HG03378 (cell line): ENCODE results near the gene MAP2K2.
"Not testable (repeated sequence)": the region's sequence is repeated elsewhere in the genome, so short reads cannot be mapped to it uniquely, and the experiment has no call there.

Experiments used
- ATAC-seq: cut with Tn5 transposase; IDR thresholded peaks from one replicate; pipeline ENCODE4 v1.9.1; 2021; ENCODE audit warnings: mild to moderate bottlenecking, moderate library complexity; ENCODE audit not compliant: unreplicated experiment

The MAP2K2 gene

DNA sequence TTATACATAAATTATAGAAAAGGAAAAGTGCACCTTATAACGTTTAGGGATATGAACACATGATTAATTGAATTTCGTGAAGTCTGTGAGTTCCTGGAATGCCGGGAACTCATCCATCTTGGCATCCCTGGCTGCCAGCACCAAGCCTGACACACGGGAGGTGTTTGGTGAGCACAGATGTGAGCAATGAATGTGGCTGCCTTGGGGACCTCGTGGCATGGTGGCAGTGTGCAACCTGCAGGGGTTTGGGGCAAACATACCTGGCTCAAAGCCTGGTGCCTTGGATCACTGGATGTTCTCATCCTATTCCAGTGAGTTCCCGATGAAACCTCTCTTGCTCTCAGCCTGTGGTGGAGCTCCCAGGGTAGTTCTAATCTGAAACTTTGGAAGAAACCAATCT lies 10.4 kb upstream of the MAP2K2 start:
- ATAC-seq: no peak

DNA sequence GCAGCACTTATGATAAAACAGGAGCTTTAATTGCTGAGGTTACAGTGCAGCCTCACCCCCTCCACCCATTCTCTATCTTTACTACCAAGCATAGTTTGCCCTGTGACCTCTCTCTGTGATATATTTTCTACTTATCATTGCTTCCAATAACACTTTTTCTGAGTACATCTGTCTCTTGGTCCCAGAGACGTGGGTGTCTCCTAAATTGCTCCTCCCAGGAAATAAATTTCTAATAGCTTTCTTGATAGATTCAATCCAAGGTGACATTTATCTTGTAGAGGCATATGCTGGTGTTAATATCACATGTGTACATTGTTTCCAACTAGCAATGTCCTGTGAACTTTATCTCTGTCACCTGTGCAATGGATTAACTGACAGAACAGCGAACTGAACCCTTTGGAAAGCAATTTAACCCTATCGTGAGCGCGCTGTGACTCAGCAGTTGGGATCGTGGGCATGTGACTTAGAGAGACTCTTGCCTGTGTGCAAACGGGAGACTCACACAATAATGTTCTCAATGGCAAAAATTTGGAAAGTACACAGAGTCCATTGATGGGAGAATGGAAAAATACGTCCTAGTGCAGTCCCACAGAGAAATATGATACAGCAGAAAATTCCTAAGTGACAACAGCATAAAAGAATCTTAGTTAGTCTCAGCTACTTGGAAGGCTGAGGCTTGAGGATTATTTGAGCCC lies 7.0 kb upstream of the MAP2K2 start:
- no peak for ATAC-seq

DNA sequence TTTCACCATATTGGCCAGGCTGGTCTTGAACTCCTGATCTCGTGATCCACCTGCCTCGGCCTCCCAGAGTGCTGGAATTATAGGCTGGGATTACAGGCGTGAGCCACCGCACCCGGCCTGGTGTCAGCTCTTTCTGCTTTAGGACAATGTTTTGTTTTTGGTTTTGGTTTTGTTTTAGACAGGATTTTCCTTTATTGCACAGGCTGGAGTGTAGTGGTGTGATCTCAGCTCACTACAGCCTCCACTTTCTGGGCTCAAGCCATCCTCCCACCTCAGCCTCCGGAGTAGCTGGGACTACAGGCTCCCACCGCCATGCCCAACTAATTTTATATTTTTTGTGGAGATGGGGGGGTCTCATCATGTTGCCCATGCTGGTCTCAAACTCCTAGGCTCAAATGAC lies 5.1 kb upstream of the MAP2K2 start:
- not testable (repeated sequence) for ATAC-seq

DNA sequence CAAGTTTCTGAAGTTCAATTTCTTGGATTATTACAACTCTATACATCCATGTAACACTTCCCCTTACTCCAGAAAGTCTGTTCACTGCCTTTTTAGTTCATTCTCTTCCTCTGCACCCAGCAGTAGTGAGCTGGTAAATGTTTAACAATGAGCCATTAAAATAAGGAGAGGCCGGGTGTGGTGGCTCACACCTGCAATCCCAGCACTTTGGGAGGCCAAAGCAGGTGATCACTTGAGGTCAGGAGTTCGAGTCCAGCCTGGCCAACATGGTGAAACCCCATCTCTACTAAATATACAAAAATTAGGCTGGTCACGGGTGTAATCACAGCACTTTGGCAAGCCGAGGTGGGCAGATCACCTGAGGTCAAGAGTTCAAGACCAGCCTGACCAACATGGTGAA lies 3.4 kb upstream of the MAP2K2 start:
- not testable (repeated sequence) for ATAC-seq

DNA sequence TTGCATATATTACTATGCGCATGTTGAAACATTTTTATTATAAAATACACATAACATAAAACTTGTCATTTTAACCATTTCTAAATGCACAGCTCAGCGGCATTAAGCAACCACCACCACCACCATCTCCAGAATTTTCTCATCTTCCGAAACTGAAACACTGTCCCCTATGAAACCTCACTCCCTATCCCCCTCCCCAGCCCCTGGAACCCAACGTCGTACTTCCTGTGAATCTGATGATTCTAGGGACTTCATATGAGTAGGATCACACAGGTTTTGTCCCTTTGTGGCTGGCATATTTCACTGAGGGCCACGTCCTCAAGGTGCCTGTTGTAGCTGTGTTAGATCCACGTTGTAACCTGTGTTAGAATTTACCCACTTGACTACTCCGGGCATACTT lies 716 bp upstream of the MAP2K2 start:
- no peak for ATAC-seq

DNA sequence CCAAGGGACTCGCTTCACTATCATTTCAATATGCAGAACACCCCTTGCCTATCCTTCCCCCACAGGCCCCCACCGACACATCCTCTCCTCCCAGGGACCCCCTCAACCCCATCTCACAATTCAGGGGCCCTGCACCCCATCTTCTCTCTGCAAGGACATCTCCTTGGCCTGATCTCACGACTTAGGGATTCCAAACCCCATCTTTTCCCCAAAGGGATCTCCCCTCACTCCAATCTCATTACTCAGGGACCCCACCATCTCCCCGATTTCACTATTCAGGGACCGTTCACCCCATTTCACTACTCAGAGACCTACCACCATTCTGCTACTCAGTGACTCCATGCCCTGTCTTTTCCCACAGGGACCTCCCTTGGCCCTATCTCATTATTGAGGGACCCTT lies 1.4 kb downstream of the MAP2K2 start:
- ATAC-seq: no peak

DNA sequence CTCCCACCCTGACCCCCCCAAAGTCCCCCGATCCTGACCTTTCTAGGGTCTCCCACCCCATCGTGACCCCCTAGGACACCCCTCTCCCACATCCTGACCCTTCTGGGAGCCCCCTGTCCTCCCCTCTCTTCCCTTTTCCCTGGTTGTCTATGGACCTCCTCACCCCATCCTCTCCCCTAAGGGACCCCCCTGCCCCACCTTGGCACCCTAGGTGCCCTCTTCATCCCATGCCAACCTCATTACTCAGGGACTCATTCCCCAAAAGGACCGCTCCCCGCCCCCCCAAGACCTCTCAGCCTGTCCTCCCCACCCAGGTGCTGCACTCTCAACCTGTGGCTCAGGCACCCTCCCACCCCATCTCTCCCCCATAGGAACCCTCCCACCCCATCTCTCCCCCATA lies 2.1 kb downstream of the MAP2K2 start:
- ATAC-seq: no peak

DNA sequence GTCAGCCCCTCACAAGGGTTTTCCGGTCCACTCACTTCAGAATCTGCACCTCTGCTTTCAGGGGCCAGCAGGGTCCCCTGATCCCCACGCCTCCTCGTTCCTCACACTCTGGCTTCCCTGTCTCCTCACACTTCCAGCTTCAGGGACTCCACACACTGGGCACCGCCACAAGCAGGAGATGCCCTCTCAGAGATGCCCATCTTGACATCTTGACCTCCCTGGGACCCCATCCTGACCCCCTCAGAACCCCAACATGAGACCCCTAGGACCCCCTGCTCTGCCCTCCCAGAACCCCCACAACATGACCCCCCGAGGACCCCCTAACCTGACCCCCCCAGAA lies 2.7 kb downstream of the MAP2K2 start:
- no peak for ATAC-seq

DNA sequence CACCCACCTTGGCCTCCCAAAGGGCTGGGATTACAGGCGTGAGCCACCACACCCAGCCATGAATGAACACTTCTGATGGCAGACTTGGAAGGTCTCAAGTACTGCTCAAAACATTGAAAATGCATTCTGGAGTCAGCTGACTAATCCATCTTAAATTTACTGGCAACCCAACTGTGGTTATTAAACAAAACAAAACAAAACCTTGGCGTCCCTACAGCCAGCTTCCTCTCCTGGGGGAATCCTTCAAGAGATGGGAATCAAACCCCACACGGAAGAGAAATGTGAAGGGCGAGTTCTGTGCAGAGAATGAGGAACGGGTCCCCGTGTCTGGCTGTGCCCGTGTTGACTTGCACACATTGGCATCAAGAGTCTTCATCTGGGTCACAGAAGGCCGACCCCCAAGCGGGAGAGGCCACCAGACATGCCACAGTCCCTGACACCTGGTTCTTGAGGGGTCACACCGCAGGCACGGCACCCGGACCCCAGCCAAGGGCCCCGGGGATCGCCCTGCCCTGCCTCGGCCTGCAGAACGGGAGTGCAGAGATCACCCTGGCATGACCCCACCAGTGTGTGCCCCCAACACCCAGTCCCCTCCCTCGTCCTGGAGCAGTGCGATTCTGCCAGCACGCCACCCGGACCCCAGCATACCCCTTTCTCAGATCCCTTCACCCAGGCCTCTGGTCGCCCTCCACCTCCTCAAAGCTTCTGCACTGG lies 3.2 kb downstream of the MAP2K2 start:
- no peak for ATAC-seq

DNA sequence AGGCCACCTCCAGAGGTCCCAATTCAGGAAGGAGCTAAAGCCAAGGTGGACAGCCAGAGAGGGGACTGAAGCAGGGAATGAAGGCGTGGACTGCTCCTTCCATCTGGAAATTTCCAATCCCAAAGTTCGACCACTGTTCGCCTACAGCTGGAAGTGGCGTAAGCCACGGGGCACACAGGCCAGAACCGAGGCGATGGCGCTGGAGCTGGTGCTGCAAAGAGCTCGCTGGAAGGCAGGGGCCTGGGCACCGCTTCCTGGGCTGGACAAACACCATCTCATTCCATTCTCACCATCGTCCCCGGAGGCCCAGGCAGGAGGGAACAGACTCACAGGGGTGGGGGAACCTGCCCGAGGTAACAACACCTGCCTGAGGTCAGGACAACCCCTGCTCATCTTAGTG lies 4.2 kb downstream of the MAP2K2 start:
- no peak for ATAC-seq

DNA sequence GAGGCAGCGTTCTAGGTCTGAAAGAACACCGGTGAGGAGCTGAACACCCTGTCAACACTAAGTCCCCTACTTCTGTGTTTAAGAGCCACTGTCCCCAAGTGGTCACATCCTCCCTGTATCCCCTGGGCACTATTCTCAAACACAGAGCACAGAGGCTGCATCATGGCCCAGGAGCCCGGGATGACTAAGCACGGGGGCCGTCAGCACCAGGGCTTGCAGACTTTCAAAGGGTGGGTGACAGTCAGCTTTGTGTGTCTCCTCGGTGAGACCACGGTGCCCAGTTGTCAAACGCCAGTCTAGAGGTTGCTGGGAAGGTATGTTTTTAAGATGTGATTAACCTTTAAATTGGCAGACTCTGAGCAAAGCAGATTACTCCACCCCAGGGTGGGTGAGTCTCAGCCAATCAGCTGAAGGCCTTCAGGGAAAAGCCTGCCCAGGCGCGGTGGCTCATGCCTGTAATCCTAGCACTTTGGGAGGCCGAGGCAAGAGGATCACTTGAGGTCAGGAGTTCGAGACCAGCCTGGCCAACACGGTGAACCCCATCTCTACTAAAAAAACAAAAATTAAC lies 8.0 kb downstream of the MAP2K2 start:
- no peak for ATAC-seq

DNA sequence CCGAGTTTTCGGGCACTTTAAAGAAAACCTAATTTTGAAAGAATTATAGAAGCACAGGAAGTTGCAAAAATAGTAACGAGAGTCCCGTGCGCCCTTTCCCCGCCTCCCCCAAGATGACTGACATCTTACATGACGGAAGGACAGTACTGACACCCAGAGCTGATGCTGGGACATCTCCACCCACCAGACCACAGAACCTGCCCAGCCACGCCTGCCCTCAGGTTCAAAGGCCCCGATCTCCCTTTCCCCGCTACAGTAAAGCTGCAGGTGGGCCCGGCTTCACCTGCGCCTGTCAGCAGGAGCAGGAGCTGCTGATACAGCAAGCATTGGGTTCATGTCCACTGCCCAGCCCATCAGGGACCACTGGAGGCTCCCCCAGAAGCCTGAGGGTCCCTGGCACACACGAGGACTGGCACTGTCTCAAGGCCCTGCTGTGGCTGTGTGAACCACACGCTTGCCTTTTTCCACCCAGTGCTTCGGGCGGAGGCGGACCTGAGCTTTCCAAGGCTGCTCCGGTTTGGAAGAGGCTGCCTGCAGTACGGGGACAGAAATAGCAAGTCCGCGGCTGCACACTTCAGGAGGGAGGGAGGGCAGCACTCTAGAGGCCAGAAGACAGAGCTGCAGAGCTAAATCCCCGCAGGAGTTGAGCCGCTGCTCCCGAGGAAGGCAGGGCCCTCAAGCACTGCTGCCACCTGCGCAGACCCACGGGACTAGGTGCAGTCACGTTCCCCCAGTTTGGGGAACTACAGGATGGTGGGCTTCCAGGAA lies 8.7 kb downstream of the MAP2K2 start:
- ATAC-seq: no peak

DNA sequence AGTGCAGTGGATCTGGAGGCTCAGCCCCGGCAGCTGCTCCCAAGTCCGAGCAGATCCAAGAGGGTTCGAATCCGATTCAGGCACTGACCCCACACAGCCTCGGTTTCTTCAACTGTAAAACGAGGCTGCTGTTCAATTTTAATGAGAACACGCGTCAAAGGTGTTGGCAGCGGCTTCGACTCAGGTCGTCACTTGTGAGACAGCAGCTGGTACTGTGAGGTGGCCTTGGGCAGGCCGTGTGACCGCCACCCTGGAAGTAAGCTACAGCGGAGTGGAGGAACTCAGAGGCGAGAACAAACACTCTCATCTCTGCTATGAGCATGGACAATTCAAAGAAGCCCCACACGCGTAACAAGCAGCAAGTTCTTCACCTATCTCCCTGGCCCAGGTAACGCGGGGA lies 9.7 kb downstream of the MAP2K2 start:
- no peak for ATAC-seq

DNA sequence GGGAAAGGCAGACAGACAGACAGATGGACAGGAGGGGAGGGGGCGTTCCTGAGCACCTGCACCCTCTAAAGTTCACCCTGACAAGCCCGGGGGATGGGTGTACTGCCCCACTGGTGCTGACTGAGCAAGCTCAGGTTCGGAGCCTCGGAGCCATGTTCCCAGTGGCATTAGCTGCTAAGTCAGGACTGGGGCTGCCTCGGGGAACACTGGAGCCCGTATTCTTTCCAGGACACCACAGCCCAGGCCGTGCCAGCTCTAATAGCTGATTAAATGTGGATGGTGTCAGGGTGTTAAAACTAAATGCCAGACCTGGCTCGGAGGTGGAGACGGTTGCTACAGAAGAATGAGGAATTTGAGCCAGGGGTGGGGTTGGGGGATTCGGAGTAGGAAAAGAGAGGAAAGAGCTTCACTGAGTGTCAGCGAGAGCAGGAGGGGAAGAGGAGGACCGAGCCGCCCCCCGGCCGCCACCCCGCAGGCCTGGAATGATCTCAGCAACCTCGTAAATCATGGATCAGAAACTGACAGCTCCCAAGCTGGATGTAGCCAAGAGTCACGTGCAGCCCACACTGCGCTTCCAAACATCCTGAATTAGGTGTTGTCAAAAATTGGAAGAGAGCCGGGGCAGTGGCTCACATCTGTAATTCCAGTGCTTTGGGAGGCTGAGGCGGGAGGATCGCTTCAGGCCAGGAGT lies 10.4 kb downstream of the MAP2K2 start:
- no peak for ATAC-seq

DNA sequence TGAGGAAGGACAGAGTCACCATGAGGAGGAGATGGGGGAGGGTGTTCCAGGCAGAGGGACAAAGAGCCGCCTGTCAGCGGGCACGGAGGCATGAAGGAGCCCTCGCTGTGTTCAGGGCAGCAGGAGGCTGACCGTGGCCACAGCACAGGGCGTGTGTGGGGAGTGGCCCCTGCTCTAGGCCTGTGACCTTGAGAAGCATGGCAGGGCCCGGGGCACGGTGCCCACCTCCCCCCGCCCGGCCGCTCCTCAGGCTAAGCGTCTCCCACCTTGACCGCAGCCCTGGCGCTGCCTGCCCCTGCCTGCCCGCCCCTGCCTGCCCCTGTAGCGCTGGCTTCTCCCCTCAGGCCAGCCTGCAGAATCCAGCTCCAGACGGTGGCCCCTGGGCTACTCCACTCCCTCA lies 11.6 kb downstream of the MAP2K2 start:
- no peak for ATAC-seq

DNA sequence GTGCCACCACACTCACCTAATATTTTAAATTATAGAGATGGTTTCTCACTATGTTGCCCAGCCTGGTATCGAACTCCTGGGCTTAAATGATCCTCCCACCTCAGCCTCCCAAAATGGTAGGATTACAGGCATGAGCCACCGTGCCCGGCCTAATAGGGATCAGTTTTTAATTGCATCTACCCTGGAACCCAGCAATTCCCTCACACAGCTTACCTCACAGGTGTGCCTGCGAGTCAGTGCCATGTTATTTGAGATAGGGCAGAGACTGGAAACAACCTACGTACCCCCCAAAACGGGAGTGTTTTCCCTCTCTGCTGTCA lies 14.3 kb downstream of the MAP2K2 start:
- ATAC-seq: no peak

DNA sequence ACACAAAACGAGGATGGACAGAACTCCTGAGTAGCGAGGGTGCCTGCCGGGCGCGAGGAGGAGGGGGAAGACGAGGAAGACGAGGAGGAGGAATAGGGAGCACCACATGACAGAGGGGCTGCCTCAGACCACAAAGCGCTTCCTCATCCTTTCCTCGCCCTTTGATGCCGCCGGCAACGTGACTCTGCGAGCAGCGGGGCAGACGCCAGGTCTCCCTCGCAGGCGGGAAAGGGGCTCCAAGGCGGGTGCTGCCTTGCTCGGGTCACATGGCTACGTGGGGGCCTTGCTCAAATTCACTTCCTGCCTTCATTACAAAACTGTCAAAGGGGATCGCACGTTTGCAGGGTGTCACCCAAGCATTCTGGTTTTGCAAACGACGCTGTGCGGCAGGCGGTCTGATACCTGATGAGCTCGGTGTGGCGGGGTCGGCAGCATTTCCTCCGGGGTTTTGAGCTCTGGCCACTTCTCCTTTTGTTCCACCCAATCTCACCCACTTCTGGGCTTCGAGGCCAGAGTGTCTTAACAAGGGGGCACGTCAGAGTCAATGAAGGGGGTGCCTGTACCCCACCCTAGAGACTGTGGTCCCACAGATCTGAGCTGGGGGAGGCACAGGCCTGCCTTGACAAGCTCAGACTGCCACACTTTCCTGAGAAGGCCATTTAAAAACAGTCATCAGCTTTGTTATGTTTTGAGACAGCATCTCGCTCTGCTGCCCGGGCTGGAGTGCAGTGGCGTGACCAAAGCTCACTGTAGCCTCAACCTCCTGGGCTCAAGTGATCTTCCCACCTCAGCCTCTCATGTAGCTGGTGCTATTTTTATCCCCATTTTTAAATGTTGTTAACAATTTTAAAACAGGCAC lies 14.9 kb downstream of the MAP2K2 start:
- ATAC-seq: peak; percentile 60

DNA sequence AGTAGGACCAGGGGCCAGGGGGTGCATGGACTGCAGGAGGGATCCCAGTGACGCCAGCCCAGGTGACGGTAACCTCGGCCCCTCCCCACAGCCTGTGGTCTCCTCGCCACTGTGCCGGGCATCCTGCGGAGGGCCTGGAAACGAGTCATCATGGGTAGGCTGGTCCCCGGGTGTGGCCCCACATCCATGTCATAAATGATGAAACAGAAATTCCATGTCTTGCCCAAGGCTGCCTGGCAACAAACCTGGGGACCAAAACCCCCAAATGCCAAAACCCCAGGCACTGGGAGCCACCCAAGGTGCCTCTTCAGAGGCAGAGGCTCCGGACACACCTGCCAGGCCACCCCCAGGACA lies 20.9 kb downstream of the MAP2K2 start:
- no peak for ATAC-seq

DNA sequence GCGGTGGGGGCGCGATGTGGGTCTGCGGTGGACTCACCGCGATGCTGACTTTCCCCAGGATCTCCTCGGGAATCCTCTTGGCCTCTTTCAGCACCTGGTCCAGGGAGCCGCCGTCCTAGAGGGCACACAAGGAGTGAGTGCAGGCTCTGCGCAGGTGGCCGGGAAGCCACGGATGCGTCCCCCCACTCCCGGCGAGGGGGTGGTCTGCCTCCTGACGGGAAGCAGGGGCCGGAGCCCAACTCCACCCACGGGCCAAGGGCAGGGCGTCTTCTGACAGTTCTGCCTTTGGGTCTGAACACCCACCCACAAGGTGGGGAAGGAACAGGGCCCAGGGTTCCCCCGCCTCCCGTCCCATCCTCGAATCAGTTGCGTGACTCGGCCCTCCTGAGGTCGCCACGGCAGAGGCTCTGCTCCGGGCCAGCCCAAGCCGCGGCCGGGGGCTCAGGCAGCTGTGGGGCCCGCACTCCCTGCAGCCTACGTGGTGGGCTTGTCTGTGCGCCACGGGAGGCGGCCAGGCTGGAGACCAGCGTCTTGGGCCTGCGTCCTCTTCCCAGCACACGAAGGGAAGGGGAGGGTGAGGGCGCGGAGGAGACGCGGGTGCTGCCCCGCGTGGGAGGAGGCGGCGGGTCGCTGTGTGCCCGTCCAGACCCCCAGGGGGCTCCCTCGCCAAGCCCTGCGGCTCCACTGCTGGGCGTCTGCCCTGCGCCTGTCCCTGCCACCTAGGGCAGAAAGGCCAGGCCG lies 21.4 kb downstream of the MAP2K2 start:
- ATAC-seq: no peak

DNA sequence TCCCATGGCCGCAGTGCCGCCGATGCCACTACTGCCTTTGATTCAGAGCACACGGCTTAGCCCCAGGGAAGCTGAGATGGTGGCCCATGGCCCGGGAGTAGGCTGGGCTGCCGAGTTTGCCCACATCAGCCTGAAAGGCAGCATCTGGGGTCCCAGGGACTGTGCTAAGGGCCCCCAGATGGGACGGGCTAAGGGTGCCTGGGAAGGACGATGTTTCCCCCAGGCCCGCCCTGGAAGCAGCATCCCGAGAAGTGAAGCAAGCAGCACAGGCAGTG lies 22.5 kb downstream of the MAP2K2 start:
- ATAC-seq: no peak
